HG03097 (cell line): ENCODE results near the gene SMIM34.
A peak's percentile ranks its signal among the peaks of the same experiment; 100 is the strongest.
"Not testable (repeated sequence)": the region's sequence is repeated elsewhere in the genome, so short reads cannot be mapped to it uniquely, and the experiment has no call there.

ENCODE experiments used
- ATAC-seq: cut with Tn5 transposase; IDR thresholded peaks from one replicate; pipeline ENCODE4 v1.9.1; 2021; ENCODE audit not compliant: unreplicated experiment, low FRiP score

SMIM34 gene

GRCh38 chr21:34423805-34424204 lies at the start of gene SMIM34:
SMIM34 (minus strand) TSS chr21:34423951; CDS start chr21:34423839, 112 bp downstream.
- not testable (repeated sequence) for ATAC-seq

- ATAC-seq: not testable (repeated sequence)
Measured at GRCh38 chr21:34467333-34467732, 43.6 kb upstream of the SMIM34 start.

GRCh38 chr21:34459426-34459825 lies 35.7 kb upstream of the SMIM34 start:
- not testable (repeated sequence) for ATAC-seq

- not testable (repeated sequence) for ATAC-seq
Measured at GRCh38 chr21:34458266-34458665, 34.5 kb upstream of the SMIM34 start.

GRCh38 chr21:34456180-34456579 lies 32.4 kb upstream of the SMIM34 start:
- ATAC-seq: not testable (repeated sequence)

- ATAC-seq: not testable (repeated sequence)
Measured at GRCh38 chr21:34455628-34456027, 31.9 kb upstream of the SMIM34 start.

GRCh38 chr21:34447018-34447417 lies 23.3 kb upstream of the SMIM34 start:
- not testable (repeated sequence) for ATAC-seq

GRCh38 chr21:34443486-34443885 lies 19.7 kb upstream of the SMIM34 start:
- not testable (repeated sequence) for ATAC-seq

GRCh38 chr21:34429710-34430109 lies 6.0 kb upstream of the SMIM34 start:
- ATAC-seq: not testable (repeated sequence)

GRCh38 chr21:34428441-34428840 lies 4.7 kb upstream of the SMIM34 start:
- not testable (repeated sequence) for ATAC-seq

GRCh38 chr21:34427339-34427738 lies 3.6 kb upstream of the SMIM34 start:
- ATAC-seq: not testable (repeated sequence)

GRCh38 chr21:34417448-34418077 lies 6.2 kb downstream of the SMIM34 start:
- ATAC-seq: not testable (repeated sequence)

GRCh38 chr21:34407294-34407693 lies 16.5 kb downstream of the SMIM34 start:
- ATAC-seq: not testable (repeated sequence)

GRCh38 chr21:34406676-34407075 lies 17.1 kb downstream of the SMIM34 start:
- not testable (repeated sequence) for ATAC-seq

GRCh38 chr21:34406102-34406501 lies 17.6 kb downstream of the SMIM34 start:
- ATAC-seq: not testable (repeated sequence)

GRCh38 chr21:34405686-34406085 lies 18.1 kb downstream of the SMIM34 start:
- not testable (repeated sequence) for ATAC-seq

- not testable (repeated sequence) for ATAC-seq
Measured at GRCh38 chr21:34404742-34405141, 19.0 kb downstream of the SMIM34 start.

- not testable (repeated sequence) for ATAC-seq
Measured at GRCh38 chr21:34400522-34400921, 23.2 kb downstream of the SMIM34 start.

GRCh38 chr21:34383724-34384415 lies 39.9 kb downstream of the SMIM34 start:
- peak; percentile 61 for ATAC-seq

- ATAC-seq: not testable (repeated sequence)
Measured at GRCh38 chr21:34383138-34383537, 40.6 kb downstream of the SMIM34 start.

GRCh38 chr21:34375619-34375972 lies 48.2 kb downstream of the SMIM34 start:
- peak; percentile 53 for ATAC-seq
